CD4-positive, alpha-beta T cell treated with Interleukin-17A for 1 hour (primary cell): ENCODE measurements around the gene SHISAL2A.

Source experiments
- DNase-seq: peaks from one replicate; pipeline ENCODE4 v3.0.0-alpha.2; 2020

Gene SHISAL2A

DNA sequence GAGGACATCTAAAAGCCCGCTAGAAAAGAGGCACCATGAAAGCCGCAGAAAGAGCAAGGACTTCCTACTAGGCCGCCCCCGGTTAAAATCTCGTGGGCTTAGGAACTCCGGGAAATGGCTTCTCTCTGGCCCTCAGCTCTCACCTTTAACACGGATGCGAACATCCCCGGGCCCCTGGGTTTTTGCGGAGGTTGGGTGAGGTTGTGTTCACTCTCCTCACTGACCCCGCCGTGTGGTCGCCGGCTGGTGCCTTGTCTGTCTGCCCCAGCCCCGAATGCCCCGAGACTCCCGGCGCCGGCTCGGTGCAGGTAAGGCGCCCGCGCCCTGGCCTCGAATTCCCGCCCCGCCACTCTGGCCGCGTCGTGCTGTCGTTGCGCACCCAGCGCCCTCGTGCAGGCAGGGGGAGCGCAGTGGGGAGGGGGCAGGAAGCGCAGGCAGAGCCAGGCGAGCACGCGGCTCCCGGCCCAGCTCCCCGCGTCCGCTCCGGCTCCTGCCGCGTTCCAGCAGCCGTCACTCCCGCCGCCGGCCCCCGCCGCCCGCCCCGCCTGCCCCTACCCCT is at the start of gene SHISAL2A:
SHISAL2A (plus strand) TSS at position 437 of the 559 bp plus-strand sequence. CDS start 326 bp downstream, outside the sequence.
- peak; percentile 70 for DNase-seq

DNA sequence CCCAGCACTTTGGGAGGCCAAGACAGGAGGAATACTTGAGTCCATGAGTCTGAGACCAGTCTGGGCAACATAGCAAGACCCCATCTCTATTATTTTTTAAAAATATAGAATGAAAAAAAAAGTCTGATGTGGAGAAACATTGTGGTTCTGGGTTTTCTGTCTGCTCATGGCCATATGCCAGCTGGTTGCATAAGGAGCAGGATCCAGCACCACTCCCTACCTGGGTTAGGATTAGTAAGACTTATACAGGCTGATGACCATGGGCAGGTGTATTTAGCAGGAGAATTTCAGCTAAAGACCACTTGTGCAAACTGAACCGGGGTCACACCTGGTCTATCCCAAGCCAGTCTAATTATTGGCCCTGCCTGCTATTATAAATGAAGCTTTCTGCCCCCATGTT is 47.5 kb upstream of the SHISAL2A start:
- no peak for DNase-seq

GRCh38 chr1:52588027-52588426 is 44.9 kb upstream of the SHISAL2A start:
- no peak for DNase-seq

GRCh38 chr1:52588535-52588934 is 44.4 kb upstream of the SHISAL2A start:
- DNase-seq = no peak

- no peak for DNase-seq
Measured at GRCh38 chr1:52590266-52590665, 42.7 kb upstream of the SHISAL2A start.

DNA sequence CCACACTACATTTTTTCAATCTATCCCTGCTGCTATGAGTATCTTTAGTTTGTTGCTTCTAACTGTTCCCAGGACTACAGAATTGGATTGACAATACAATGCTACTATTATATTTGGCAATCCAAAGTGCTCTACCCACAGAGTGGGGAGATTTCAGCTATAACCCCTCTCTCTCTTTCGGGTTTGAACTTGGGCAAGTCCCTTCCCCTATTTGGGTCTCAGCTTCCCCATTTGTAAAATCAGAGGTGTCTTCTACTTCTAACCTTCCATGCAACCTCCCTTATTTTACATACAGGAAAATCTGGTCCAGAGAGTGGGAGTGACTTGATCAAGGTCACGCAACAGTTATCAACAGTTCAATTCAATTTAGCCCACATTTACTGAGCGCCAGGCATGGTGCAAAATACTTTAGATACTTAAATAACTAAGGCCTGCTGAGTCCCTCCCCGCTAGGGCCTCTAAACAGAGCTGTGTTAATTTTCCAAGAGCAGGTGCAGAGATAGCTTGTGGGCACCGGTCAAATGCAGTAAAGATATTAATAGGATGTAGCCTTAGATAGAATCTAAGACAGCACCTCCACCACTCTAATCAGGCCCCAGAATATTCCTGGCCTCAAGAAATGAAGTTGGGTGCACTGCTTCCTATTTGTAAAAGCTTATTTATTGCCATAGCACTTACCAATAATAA is 40.2 kb upstream of the SHISAL2A start:
- DNase-seq = no peak

DNA sequence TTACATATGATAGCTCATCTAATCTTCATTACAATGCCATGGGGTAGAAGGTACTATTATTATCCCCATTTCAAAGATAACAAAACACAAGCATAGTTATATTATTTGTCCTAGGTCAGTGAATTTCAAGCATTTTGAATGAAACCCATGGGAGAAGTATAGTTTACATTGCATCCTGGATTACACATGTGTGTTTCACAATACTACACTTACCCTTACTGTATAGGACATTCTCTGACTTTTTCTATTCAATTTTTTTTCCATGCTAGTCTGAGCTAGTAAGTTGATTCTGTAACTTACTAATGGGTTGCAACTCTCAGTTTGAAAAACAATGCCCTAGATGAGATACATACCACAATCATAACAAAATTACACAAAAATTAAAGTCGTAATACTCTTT is 39.5 kb upstream of the SHISAL2A start:
- no peak for DNase-seq

GRCh38 chr1:52595061-52595460 is 37.9 kb upstream of the SHISAL2A start:
- no peak for DNase-seq

DNA sequence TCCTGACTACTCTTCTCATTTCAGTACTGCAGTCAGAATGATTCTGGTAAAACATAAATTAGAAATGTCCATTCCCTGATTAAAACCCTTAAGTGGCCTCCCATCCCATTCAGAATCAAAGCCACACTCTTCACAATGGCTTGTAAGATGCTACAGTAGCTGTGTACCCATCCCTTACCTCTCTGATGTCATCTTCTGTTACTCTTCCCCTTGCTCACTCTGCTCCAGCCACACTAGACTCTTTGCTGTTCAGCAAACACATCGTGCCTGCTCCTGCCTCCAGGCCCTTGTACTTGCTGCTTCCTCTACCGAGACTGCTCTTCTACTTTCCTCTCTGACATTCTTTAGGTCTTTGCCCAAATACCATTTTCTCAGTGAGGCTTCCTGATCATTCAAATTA is 35.1 kb upstream of the SHISAL2A start:
- no peak for DNase-seq

GRCh38 chr1:52598729-52599128 is 34.2 kb upstream of the SHISAL2A start:
- DNase-seq = no peak

DNA sequence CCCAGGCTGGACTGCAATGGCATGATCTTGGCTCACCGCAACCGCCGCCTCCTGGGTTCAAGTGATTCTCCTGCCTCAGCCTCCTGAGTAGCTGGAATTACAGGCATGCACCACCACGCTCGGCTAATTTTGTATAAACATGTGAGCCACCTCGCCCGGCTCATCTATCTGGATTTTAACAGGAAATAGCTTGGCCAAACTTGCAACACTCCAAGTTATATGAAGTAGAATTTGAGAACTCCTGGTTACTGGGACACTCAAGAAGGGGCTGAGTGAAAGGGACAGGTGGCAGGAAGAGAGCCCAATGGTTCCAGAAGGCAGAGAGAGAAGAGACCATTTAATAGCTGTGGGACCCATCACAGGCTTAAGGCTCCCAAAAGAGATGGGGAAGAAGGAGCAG is 33.7 kb upstream of the SHISAL2A start:
- DNase-seq = no peak

GRCh38 chr1:52600533-52601179 is 32.3 kb upstream of the SHISAL2A start:
- no peak for DNase-seq

GRCh38 chr1:52601519-52601918 is 31.4 kb upstream of the SHISAL2A start:
- no peak for DNase-seq

- peak; percentile 73 for DNase-seq
Measured at GRCh38 chr1:52601991-52602855, 30.7 kb upstream of the SHISAL2A start, which contains the start of gene GPX7. GPX7 (plus strand) TSS chr1:52602371; CDS start chr1:52602410, 39 bp downstream.

DNA sequence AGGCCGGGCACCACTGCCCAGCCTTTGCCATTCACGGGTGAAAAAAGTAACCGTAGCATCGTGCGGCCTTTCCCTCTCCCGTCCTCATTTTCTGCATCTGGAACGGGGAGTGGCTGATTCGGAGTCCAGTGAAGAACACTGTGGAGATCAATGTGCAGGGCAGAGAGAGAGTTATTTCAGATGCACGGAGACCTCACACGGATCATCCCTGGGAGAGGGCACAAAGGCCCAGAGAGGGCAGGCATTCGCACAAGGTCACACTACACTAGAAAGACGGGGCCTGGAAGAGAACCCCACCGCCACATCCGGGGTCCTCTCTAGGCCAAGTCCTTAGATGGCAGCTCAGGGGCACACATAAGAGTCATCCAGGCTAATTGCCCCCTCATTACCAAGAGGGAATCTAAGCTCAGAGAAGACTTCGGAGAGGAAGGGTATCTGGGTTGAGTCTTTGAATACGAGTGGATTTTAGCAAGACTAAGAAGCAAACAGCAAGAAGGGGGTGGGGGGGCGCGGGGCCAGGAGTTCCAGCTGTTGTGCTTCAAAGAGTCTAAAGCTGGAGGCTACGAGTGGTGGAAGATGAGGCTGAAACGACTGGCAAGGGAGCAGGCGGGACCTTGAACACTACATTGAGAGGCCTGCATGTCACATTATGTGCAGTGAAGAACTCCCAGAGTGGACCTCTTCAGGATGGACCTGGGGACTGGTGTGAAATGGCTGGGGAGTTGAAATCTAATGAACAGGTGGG is 29.9 kb upstream of the SHISAL2A start:
- peak; percentile 24 for DNase-seq

- no peak for DNase-seq
Measured at GRCh38 chr1:52603630-52604029, 29.3 kb upstream of the SHISAL2A start.

- no peak for DNase-seq
Measured at GRCh38 chr1:52604063-52604770, 28.8 kb upstream of the SHISAL2A start.

DNA sequence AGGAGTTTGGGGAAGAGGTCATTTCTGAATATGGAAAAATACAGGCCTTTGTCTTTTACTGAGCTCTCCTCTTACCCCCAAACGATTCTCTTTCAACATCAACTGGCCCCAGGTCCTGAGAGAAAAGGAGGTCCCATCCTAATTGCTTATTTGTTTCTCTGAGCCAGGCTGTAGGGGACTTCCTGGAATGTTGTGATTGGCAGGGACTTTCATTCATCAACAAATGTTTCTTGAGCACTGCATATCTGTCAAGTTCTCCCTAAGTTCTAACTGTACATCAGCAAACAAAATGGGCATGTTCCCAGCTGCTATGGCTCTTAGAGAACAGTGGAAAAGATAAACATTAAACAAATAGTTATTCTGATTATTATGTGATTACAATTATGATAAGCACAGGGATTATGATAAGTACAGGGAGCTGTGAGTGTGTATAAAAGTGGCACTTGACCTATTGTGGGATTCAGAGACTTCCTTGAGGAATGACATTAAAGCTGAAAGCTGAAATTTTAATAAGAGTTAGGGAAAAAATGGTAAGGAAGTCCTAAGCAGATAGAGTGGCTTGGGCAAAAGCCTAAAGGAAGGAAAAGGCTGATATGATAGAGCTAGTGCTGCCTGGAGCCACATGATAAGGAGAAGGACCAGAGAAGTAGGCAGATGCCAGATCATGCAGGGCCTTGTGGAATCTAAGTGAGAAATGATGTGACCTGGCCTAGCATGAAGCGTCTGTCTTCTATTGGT is 19.2 kb upstream of the SHISAL2A start:
- no peak for DNase-seq

- no peak for DNase-seq
Measured at GRCh38 chr1:52614671-52615070, 18.3 kb upstream of the SHISAL2A start.

GRCh38 chr1:52615489-52616042 is 17.4 kb upstream of the SHISAL2A start:
- no peak for DNase-seq

- DNase-seq = no peak
Measured at GRCh38 chr1:52621950-52622349, 11.0 kb upstream of the SHISAL2A start.
